ENCODE results near the gene KIRREL3.

DNA sequence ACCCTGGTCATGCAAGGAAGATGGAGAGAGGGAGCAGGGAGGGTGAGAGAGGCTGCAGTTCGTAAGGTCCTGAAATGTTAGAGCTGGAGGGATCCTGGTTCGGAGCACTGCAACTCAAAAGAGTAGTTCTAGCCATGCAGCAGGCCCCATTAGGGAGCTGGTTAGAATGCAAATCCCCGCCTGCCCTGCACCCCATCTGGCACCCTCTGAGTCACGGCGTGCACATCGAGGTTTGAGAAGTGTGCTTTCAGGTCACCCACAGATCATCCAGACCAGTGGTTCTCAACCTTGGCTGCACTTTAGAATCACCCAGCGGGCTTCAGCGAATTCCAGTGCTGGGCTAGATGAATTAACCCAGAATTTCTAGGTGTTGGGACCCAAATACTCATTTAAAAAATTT, 596.9 kb downstream of the KIRREL3 start:
- no peak for TF ChIP-seq EZH2 (IDR thresholded peaks at IDR 0.05; ENCODE audit: insufficient read depth, poor library complexity, severe bottlenecking)
- no peak for TF ChIP-seq EZH2phosphoT487 (IDR thresholded peaks at IDR 0.05; ENCODE audit: insufficient read depth, low read depth)
